ENCODE measurements around the gene C18orf54. TPM values are rescaled to one million over a fixed set of nuclear protein-coding genes. Genes with fewer than 3 reads are reported as not detected.

C18orf54 gene
- total and polyA plus RNA-seq, 9 of the 15 experiments (the other 6 are each of a cell fraction or from before 2014, with no cell fraction given): 3.0 to 8.7 (median 4.3) TPM

- no peak overlapping the region for H3K27ac ChIP-seq (ENCODE audit: extremely low read depth, low read depth, low read length)
- no peak overlapping the region for H3K4me2 ChIP-seq (ENCODE audit: insufficient read depth, low read length)
- intact Hi-C loops (cut with micrococcal nuclease): loop anchor here (10.0 kb wide), 2 partner anchors 158 to 248 kb away; no protein-coding TSS in a partner anchor
- ATAC-seq (no peak), DNase-seq (ENCODE audit: extremely low read depth in 1 of 4, low spot score in 3 of 4) (no peak), FAIRE-seq (no peak)
- BruUV-seq (replicated peaks): no TSS peak
- H4K20me1 ChIP-seq (replicated peaks; ENCODE audit: control insufficient read depth, insufficient read depth, low read length): no peaks in the 10 kb centered on the region; the same call in 1 of the 2 replicates
- ChIA-PET POLR2A (no interaction called here), CTCF (ENCODE audit: low intra/inter-chr PET ratio) (no interaction called here)
- H3K9me3 ChIP-seq (replicated peaks; ENCODE audit: control insufficient read depth, insufficient read depth, low read depth, low read length): no peaks in the 10 kb centered on the region
- H2AFZ ChIP-seq (ENCODE audit: low read depth, low read length): no peak overlapping the region
- H3K4me1 ChIP-seq (replicated peaks in 1 of 2; ENCODE audit: control insufficient read depth in 2 of 2, insufficient read depth in 2 of 2, low read length in 2 of 2): no peaks in the 10 kb centered on the region
- no peaks in the 10 kb centered on the region for H3K9me1 ChIP-seq (ENCODE audit: control insufficient read depth, insufficient read depth, low read length)
- no peaks in the 10 kb centered on the region for H3K36me3 ChIP-seq (ENCODE audit: control insufficient read depth, insufficient read depth, low read length)
- WGBS (ENCODE audit: insufficient coverage, low coverage, missing lambda C conversion rate): 0% methylated on average over 1 of the region's 1 CpG
- no peak overlapping the region for H3K4me3 ChIP-seq
- no peak for TF ChIP-seq ZBED1 (IDR thresholded peaks at IDR 0.05)
- no peak for TF ChIP-seq MYC (IDR thresholded peaks at IDR 0.05; ENCODE audit: low read depth, low read length)
- TF ChIP-seq MYC (CRISPR knock-in tag; IDR thresholded peaks at IDR 0.05; ENCODE audit: borderline replicate concordance, low read depth): no peak
- no peak for TF ChIP-seq ATF1 (CRISPR knock-in tag; IDR thresholded peaks at IDR 0.05)
- TF ChIP-seq ATF1 (tag; IDR thresholded peaks at IDR 0.05): no peak
- TF ChIP-seq CBX8 (IDR thresholded peaks at IDR 0.05; ENCODE audit: borderline replicate concordance, extremely low read depth, low read depth, low read length, poor library complexity, severe bottlenecking): no peak
- no peak for TF ChIP-seq COPS2 (conservative IDR thresholded peaks at IDR 0.05)
- no peak for TF ChIP-seq PRMT5 (CRISPR knock-in tag; IDR thresholded peaks at IDR 0.05)
- no peak for TF ChIP-seq MAX (CRISPR knock-in tag; IDR thresholded peaks at IDR 0.05)
- no peak for TF ChIP-seq SMARCA4 (IDR thresholded peaks at IDR 0.05)
- no peak for TF ChIP-seq MTA2 (IDR thresholded peaks at IDR 0.05; ENCODE audit: low read depth)
- TF ChIP-seq PHB (CRISPR knock-in tag; IDR thresholded peaks at IDR 0.05): no peak
- no peak for TF ChIP-seq PRPF4 (IDR thresholded peaks at IDR 0.05; ENCODE audit: insufficient read depth, low read depth, low read length, poor library complexity, severe bottlenecking)
- TF ChIP-seq CEBPZ (IDR thresholded peaks at IDR 0.05; ENCODE audit: borderline replicate concordance, low read depth, low read length): no peak
- no peak for TF ChIP-seq SNRNP70 (optimal IDR thresholded peaks at IDR 0.05; ENCODE audit: low read depth, low read length)
- no peak for TF ChIP-seq MYNN (IDR thresholded peaks at IDR 0.05)
- TF ChIP-seq MYNN (CRISPR knock-in tag; IDR thresholded peaks at IDR 0.05): no peak
- no peak for TF ChIP-seq SRSF7 (optimal IDR thresholded peaks at IDR 0.05; ENCODE audit: low read depth, low read length)
- no peak for TF ChIP-seq NUFIP1 (IDR thresholded peaks at IDR 0.05; ENCODE audit: partially characterized antibody)
- TF ChIP-seq ZNF347 (CRISPR knock-in tag; IDR thresholded peaks at IDR 0.05; ENCODE audit: low read depth): no peak
- TF ChIP-seq SPI1 (IDR thresholded peaks at IDR 0.05; ENCODE audit: borderline replicate concordance, low read depth, low read length): no peak
- H3K27me3 ChIP-seq (ENCODE audit: control insufficient read depth in 2 of 2, insufficient read depth in 2 of 2, low read length in 2 of 2): no peaks in the 10 kb centered on the region; a peak in 1 of 5 replicates
- in situ Hi-C loops (cut with MboI): no loop called here
- H3K79me2 ChIP-seq (ENCODE audit: control insufficient read depth, insufficient read depth, low read length): no peaks in the 10 kb centered on the region
- H3K9ac ChIP-seq (ENCODE audit: insufficient read depth in 1 of 2, low read depth in 2 of 2, low read length in 2 of 2): no peak overlapping the region
Observed at GRCh38 chr18:54396760-54397159, 39.1 kb downstream of the C18orf54 start.

Data from K562 (cell line).